Smooth muscle cell (in vitro differentiated cells): ENCODE measurements around the gene DVL1. TPM values are rescaled to one million over a fixed set of nuclear protein-coding genes. Genes with fewer than 3 reads are reported as not detected.

Source experiments
- DNase-seq: peaks from one replicate; lab custom pipeline; 2025; ENCODE audit not compliant: unreplicated experiment; lab: John Stamatoyannopoulos, UW
- H2AFZ ChIP-seq: fragments of 200-600 bp; sonication (generic); 2 replicates; pipeline ENCODE4 v1.6.0; 2016; ENCODE audit warnings: antibody characterized with exemption, low read depth, mild to moderate bottlenecking
- H3F3A ChIP-seq: fragments of 200-600 bp; sonication (generic); 2 replicates; pipeline ENCODE4 v1.6.0; 2017; ENCODE audit warnings: antibody characterized with exemption, low read depth
- H3K27ac ChIP-seq: fragments of 200-600 bp; sonication (generic); 2 replicates; pipeline ENCODE4 v1.5.1; 2016; ENCODE audit warnings: low read depth, mild to moderate bottlenecking
- H3K27me3 ChIP-seq: fragments of 200-600 bp; sonication (generic); 2 replicates; pipeline ENCODE4 v1.6.1; 2016; ENCODE audit warnings: low read depth, mild to moderate bottlenecking
- H3K36me3 ChIP-seq: fragments of 200-600 bp; sonication (generic); 2 replicates; pipeline ENCODE4 v1.5.1; 2016; ENCODE audit warnings: low read depth
- H3K4me1 ChIP-seq: fragments of 200-600 bp; sonication (generic); 2 replicates; pipeline ENCODE4 v1.5.1; 2016; ENCODE audit warnings: low read depth
- H3K4me2 ChIP-seq: fragments of 200-600 bp; sonication (generic); 2 replicates; pipeline ENCODE4 v1.6.0; 2016; ENCODE audit warnings: mild to moderate bottlenecking
- H3K4me3 ChIP-seq: fragments of 200-600 bp; sonication (generic); 2 replicates; pipeline ENCODE4 v1.5.1; 2016; ENCODE audit warnings: mild to moderate bottlenecking
- H3K79me2 ChIP-seq: fragments of 200-600 bp; sonication (generic); 2 replicates; pipeline ENCODE4 v1.6.0; 2016; ENCODE audit warnings: low read depth, mild to moderate bottlenecking
- H3K9ac ChIP-seq: fragments of 200-600 bp; sonication (generic); 2 replicates; pipeline ENCODE4 v1.6.0; 2016; ENCODE audit warnings: low read depth
- H3K9me3 ChIP-seq: fragments of 200-600 bp; sonication (generic); replicated peaks from 2 replicates; pipeline ENCODE4 v1.5.1; 2016; ENCODE audit warnings: low read depth
- H4K20me1 ChIP-seq: fragments of 200-600 bp; sonication (generic); 2 replicates; pipeline ENCODE4 v1.6.0; 2016; ENCODE audit warnings: low read depth
- CTCF ChIP-seq: fragments of 200-600 bp; sonication (generic); IDR thresholded peaks from 2 replicates; pipeline ENCODE4 v1.5.1; 2017; ENCODE audit warnings: borderline replicate concordance, mild to moderate bottlenecking, antibody characterized with exemption; ENCODE audit not compliant: insufficient read depth, poor library complexity, severe bottlenecking
- WGBS: methylation state at CpG from one replicate; pipeline ENCODE4 v1.1.7; 2016; ENCODE audit warnings: low lambda C conversion rate; 5-methylcytosine and 5-hydroxymethylcytosine counted together
- polyA plus RNA-seq: library from polyadenylated mRNA; unstranded; fragments of >200 nt; fragmentation: Nextera tagmentation; extraction: Ambion mirVana; gene quantifications from 2 replicates; pipeline ENCODE4 v1.2.1, GENCODE V29; 2016
- total RNA-seq: library from RNA; depleted of rRNA; stranded (reverse); fragments of >200 nt; gene quantifications from 2 replicates; pipeline ENCODE4 v1.2.3, GENCODE V29; 2014

Gene DVL1
- total and polyA plus RNA-seq, 2 experiments from 2014 or later, result 28.5 to 28.7 TPM

GRCh38 chr1:1305300-1306069 is 43.7 kb downstream of the DVL1 start:
- peak overlapping the region; percentile 99 for H3K4me2 ChIP-seq
- peak; percentile 49 for DNase-seq
- WGBS, result 42% methylated on average over 21 of the region's 25 CpGs
- H3K79me2 ChIP-seq, result peaks cover 40% of the 10 kb centered on the region
- H3K27ac ChIP-seq, result peak overlapping the region; percentile 75
- no peaks in the 10 kb centered on the region for H3K9me3 ChIP-seq
- no peaks in the 10 kb centered on the region for H3K36me3 ChIP-seq
- H2AFZ ChIP-seq, result no peak overlapping the region
- H3K4me1 ChIP-seq, result peaks cover 36% of the 10 kb centered on the region
- H3K4me3 ChIP-seq, result peak overlapping the region; percentile 86
- no peaks in the 10 kb centered on the region for H3K27me3 ChIP-seq
- H3F3A ChIP-seq, result peaks cover 4% of the 10 kb centered on the region
- H3K9ac ChIP-seq, result peak overlapping the region; percentile 15
- H4K20me1 ChIP-seq, result peaks cover 81% of the 10 kb centered on the region
- no peak for TF ChIP-seq CTCF

DNA sequence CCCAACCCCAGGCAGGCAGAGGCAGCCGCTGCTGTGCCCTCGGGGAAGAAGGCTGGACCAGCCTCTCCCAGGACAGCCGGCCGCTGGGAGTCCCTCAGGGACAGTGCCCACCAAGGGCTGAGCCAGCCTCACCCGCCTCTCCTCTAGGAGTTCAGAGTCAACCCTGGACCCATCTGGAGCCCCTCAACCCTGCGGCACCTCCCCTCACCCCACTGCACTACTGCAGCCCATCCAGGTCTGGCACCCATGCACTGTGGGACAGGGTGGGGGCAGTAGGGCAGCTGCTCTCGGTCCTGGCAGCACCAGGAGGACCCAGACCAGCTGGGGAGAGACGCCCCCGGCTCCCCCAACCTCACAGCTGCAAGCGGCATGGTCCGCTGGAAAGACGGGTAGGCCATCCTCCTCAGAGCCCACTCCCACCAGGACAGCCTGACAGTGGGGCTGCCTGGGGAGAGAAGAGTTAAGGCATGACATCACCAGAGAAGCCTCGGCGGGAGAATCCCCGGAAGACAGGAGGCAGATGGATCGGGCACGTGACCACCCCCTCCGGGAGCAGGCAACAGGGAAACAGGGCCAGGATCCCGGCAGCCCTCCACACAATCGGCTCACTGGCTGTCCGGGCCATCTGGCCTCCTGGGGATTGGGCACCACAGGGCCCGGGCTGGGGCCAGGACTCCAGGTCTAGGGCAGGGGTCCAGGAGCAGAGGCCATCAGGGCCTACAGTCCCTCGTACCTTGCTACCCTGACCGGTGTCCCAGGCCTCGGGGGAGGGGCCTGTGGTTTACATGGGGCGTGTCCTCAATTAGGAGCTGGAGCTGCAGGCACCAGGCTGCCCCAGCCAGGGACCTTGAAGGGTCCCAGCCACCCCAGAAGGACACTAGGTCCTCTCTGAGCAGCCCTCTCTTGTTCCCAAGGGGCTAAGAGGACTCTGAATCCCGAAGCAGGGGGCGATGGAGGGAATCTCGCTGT is 44.6 kb downstream of the DVL1 start:
- no peak overlapping the region for H2AFZ ChIP-seq

DNA sequence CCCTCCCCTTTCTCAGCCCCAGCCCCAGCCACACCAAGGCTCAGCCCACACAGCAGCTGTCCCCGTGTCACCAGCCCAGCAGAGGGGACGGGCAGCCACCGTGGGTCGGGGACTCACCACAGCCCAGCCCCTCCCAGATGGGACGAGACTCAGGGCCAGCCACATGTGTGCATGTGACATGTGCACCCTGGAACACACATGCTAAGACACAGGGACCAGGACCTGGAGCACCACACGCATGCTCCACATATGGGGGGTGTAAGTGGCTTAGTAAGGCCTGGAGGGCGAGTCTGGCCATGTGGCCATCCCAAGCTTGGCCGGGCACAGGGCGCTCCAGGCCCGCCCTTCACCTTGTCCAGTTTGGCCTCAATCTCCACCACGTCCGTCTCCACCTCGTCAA is 45.5 kb downstream of the DVL1 start:
- peaks cover 83% of the 10 kb centered on the region for H4K20me1 ChIP-seq
- H3K9ac ChIP-seq, result no peak overlapping the region
- DNase-seq, result no peak
- H3F3A ChIP-seq, result no peaks in the 10 kb centered on the region
- peaks cover 32% of the 10 kb centered on the region for H3K79me2 ChIP-seq
- peaks cover 27% of the 10 kb centered on the region for H3K4me1 ChIP-seq
- peak overlapping the region; percentile 99 for H3K4me2 ChIP-seq
- peak overlapping the region; percentile 75 for H3K27ac ChIP-seq
- no peaks in the 10 kb centered on the region for H3K27me3 ChIP-seq
- H3K36me3 ChIP-seq, result no peaks in the 10 kb centered on the region
- TF ChIP-seq CTCF, result no peak
- no peak overlapping the region for H3K4me3 ChIP-seq
- H3K9me3 ChIP-seq, result no peaks in the 10 kb centered on the region
- 89% methylated on average over 13 of the region's 13 CpGs for WGBS
- no peak overlapping the region for H2AFZ ChIP-seq

More for the DNA sequence above, 44.6 kb downstream of the DVL1 start:
- Histone ChIP-seq H4K20me1 (peaks cover 81% of the 10 kb centered on the region), H3K9me3 (no peaks in the 10 kb centered on the region), H3K4me3 (peak overlapping the region; percentile 86), H3K4me1 (peaks cover 34% of the 10 kb centered on the region), H3K4me2 (peak overlapping the region; percentile 99), H3K36me3 (no peaks in the 10 kb centered on the region), H3K79me2 (peaks cover 39% of the 10 kb centered on the region), H3K27ac (peak overlapping the region; percentile 75), H3F3A (no peaks in the 10 kb centered on the region), H3K9ac (peak overlapping the region; percentile 69), H3K27me3 (no peaks in the 10 kb centered on the region)
- TF ChIP-seq CTCF, result no peak
- DNase-seq, result peak; percentile 70
- 35% methylated on average over 20 of the region's 29 CpGs for WGBS
